ENCODE measurements around the gene EXOC4. TPM values are rescaled to one million over a fixed set of nuclear protein-coding genes. Genes with fewer than 3 reads are reported as not detected.

The EXOC4 gene
- total and polyA plus RNA-seq, 2 donors (not counting 3 experiments of a cell fraction or from before 2014, with no cell fraction given) = 20.3 to 73.1 TPM

GRCh38 chr7:133478591-133479135 is 225.8 kb downstream of the EXOC4 start:
- Histone ChIP-seq H3K79me2 (ENCODE audit: control insufficient read depth, insufficient read depth, low read length) (no peaks in the 10 kb centered on the region), H3K9me3 (replicated peaks; ENCODE audit: control insufficient read depth, insufficient read depth, low read length) (no peaks in the 10 kb centered on the region), H2AFZ (ENCODE audit: low read depth, low read length) (no peak overlapping the region), H3K4me1 (ENCODE audit: control insufficient read depth, extremely low read depth, insufficient read depth, low read length) (no peaks in the 10 kb centered on the region), H4K20me1 (replicated peaks; ENCODE audit: control insufficient read depth, extremely low read depth, insufficient read depth, low read length) (no peaks in the 10 kb centered on the region), H3K27ac (ENCODE audit: insufficient read depth, low read depth, low read length) (no peak overlapping the region), H3K4me3 (replicated peaks in 1 of 3; ENCODE audit: insufficient read depth in 1 of 3, low read depth in 1 of 3, low read length in 3 of 3) (no peak overlapping the region), H3K4me2 (ENCODE audit: insufficient read depth, low read length) (no peak overlapping the region), H3K27me3 (ENCODE audit: control insufficient read depth in 2 of 2, insufficient read depth in 2 of 2, low read length in 2 of 2) (no peaks in the 10 kb centered on the region), H3K36me3 (ENCODE audit: control insufficient read depth in 2 of 2, extremely low read depth in 1 of 2, insufficient read depth in 2 of 2, low read length in 2 of 2) (no peaks in the 10 kb centered on the region), H3K9ac (replicated peaks; ENCODE audit: extremely low read depth, insufficient read depth, low read length) (no peak overlapping the region), H3K9me1 (replicated peaks; ENCODE audit: control insufficient read depth, extremely low read depth, insufficient read depth, low read length) (no peaks in the 10 kb centered on the region)
- no peak for TF ChIP-seq MAX (IDR thresholded peaks at IDR 0.05; ENCODE audit: insufficient read depth, insufficient read length)
- TF ChIP-seq, protein P1, sequence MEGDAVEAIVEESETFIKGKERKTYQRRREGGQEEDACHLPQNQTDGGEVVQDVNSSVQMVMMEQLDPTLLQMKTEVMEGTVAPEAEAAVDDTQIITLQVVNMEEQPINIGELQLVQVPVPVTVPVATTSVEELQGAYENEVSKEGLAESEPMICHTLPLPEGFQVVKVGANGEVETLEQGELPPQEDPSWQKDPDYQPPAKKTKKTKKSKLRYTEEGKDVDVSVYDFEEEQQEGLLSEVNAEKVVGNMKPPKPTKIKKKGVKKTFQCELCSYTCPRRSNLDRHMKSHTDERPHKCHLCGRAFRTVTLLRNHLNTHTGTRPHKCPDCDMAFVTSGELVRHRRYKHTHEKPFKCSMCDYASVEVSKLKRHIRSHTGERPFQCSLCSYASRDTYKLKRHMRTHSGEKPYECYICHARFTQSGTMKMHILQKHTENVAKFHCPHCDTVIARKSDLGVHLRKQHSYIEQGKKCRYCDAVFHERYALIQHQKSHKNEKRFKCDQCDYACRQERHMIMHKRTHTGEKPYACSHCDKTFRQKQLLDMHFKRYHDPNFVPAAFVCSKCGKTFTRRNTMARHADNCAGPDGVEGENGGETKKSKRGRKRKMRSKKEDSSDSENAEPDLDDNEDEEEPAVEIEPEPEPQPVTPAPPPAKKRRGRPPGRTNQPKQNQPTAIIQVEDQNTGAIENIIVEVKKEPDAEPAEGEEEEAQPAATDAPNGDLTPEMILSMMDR (IDR thresholded peaks at IDR 0.05; ENCODE audit: extremely low read depth in 1 of 2, insufficient read depth in 1 of 2, low read depth in 1 of 2, low read length in 2 of 2) = no peak
- TF ChIP-seq FOS (IDR thresholded peaks at IDR 0.05; ENCODE audit: borderline replicate concordance, insufficient read depth, low read length) = no peak
- no peak for TF ChIP-seq JUN (IDR thresholded peaks at IDR 0.05; ENCODE audit: borderline replicate concordance, insufficient read depth, insufficient read length, low read depth)
- TF ChIP-seq EZH2 (IDR thresholded peaks at IDR 0.05; ENCODE audit: borderline replicate concordance, low read depth, low read length, severe bottlenecking) = no peak
- no peak for TF ChIP-seq POLR2A (IDR thresholded peaks at IDR 0.05; ENCODE audit: low read depth, low read length)
- no peak for TF ChIP-seq POLR2AphosphoS5 (IDR thresholded peaks at IDR 0.05; ENCODE audit: insufficient read depth, low read depth, low read length)
- BruUV-seq (replicated peaks) = no TSS peak
- FAIRE-seq (no peak), DNase-seq (ENCODE audit: low read depth, low spot score) (no peak)
- intact Hi-C loops (cut with micrococcal nuclease) = no loop called here
- dilution Hi-C loops (cut with MboI; ENCODE audit: extremely low pct_ligation_motif_present, low sequenced_read_pairs) = no loop called here
- POLR2A ChIA-PET = interaction anchor here (0.7 kb wide), 1 partner anchor 1885 kb away, joined by 5 read pairs; no protein-coding TSS in a partner anchor
- CTCF ChIA-PET = no interaction called here
